Activated T-helper 17 cell treated with anti-CD3 and anti-CD28 coated beads, Interleukin-2, amount 50 U/mL, for 72 hours (primary cell): ENCODE data around the gene OR52B2. TPM values are rescaled to one million over a fixed set of nuclear protein-coding genes. Genes with fewer than 3 reads are reported as not detected.

Experiments
- ATAC-seq: fragments of 150-1000 bp; cut with Tn5 transposase; replicated peaks from 2 replicates; pipeline ENCODE4 v1.10.0; 2021; ENCODE audit warnings: mild to moderate bottlenecking, moderate library complexity
- H3K27ac Mint-ChIP-seq: one replicate; pipeline ENCODE4 v1.8.0; 2022; ENCODE audit warnings: mixed read lengths
- H3K27me3 Mint-ChIP-seq: one replicate; pipeline ENCODE4 v1.8.0; 2022; ENCODE audit warnings: mixed read lengths
- H3K36me3 Mint-ChIP-seq: one replicate; pipeline ENCODE4 v1.8.0; 2022; ENCODE audit warnings: low read depth, mild to moderate bottlenecking, mixed read lengths
- H3K4me1 Mint-ChIP-seq: one replicate; pipeline ENCODE4 v1.8.0; 2022; ENCODE audit warnings: mixed read lengths
- H3K4me3 Mint-ChIP-seq: one replicate; pipeline ENCODE4 v1.8.0; 2022; ENCODE audit warnings: mild to moderate bottlenecking, mixed read lengths
- H3K9me3 Mint-ChIP-seq: one replicate; pipeline ENCODE4 v1.8.0; 2022; ENCODE audit warnings: mixed read lengths
- total RNA-seq, 2 donors: library from RNA; stranded (reverse); gene quantifications; one replicate each; pipeline ENCODE4 v1.2.3, GENCODE V29; 2022

Gene OR52B2
- total RNA-seq, 2 donors from 2014 or later = not detected

DNA sequence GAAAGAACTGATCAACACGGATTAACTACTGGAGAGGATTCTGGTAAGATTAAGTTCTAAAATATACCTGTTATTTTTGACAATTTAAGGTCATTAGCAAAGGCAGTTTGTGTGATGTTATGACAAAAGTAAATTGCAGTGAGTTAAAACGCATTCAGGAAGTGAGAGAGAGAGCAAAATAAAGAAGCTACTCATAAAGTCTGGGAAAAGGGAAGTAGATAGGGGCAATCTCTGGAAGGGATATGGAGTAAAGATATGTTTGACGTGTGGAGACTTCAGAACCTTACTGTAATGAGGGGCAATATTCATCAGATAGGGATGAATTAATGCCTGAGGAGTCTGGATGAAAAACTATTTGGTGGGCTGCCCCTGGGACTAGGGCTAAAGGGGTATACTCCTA is 45.9 kb downstream of the OR52B2 start:
- ATAC-seq = no peak
- Mint-ChIP-seq H3K36me3 (no peaks in the 10 kb centered on the region), H3K9me3 (no peaks in the 10 kb centered on the region), H3K27me3 (peaks cover 2% of the 10 kb centered on the region), H3K4me3 (no peak overlapping the region), H3K27ac (no peak overlapping the region), H3K4me1 (no peaks in the 10 kb centered on the region)

Other genes with a start within 250 kb of the OR52B2 start
- not detected for gene OR56A3, start 228.1 kb downstream of the OR52B2 start, total RNA-seq
- not detected for gene OR56A5, start 201.8 kb downstream of the OR52B2 start, total RNA-seq
- not detected for gene OR52L1, start 183.3 kb downstream of the OR52B2 start, total RNA-seq
- not detected for gene OR56A4, start 163.4 kb downstream of the OR52B2 start, total RNA-seq
- gene OR56A1, start 139.6 kb downstream of the OR52B2 start, total RNA-seq = not detected
- not detected for gene OR56B4, start 62.6 kb downstream of the OR52B2 start, total RNA-seq
- gene OR52W1, start 28.9 kb upstream of the OR52B2 start, total RNA-seq = not detected
- gene C11orf42, start 35.2 kb upstream of the OR52B2 start, total RNA-seq = not detected
- gene FHIP1B, start 64.3 kb upstream of the OR52B2 start, total RNA-seq = 10 to 100 TPM; 16.9 to 25.4 TPM
- gene CNGA4, start 68.8 kb upstream of the OR52B2 start, total RNA-seq = under 1 TPM in 1 of 2 donors, not detected in 1; 0.24 TPM
- gene CCKBR, start 89.5 kb upstream of the OR52B2 start, total RNA-seq = not detected
- gene CAVIN3, start 150.2 kb upstream of the OR52B2 start, total RNA-seq = 10 to 100 TPM in 1 of 2 donors, 1 to 10 TPM in 1; 7.6 to 37.2 TPM
- 10 to 100 TPM; 12.9 to 15.2 TPM for gene SMPD1, start 220.1 kb upstream of the OR52B2 start, total RNA-seq
- 10 to 100 TPM; 46.1 to 62.5 TPM for gene APBB1, start 248.8 kb upstream of the OR52B2 start, total RNA-seq